Memory B cell (primary cell): ENCODE data around the gene SBF2.

Experiments
- ATAC-seq: fragments of 150-1000 bp; cut with Tn5 transposase; 2 replicates; pipeline ENCODE4 v1.10.0; 2021; ENCODE audit warnings: low read depth, mild to moderate bottlenecking, moderate library complexity
- DNase-seq, 2 donors: peaks; one replicate each; pipeline ENCODE4 v3.0.0; 2022; ENCODE audit warnings: low spot score in 2 of 2
- H3K27ac Mint-ChIP-seq: one replicate; pipeline ENCODE4 v1.8.0; 2022; ENCODE audit warnings: mild to moderate bottlenecking, moderate library complexity, mixed read lengths
- H3K27me3 Mint-ChIP-seq: one replicate; pipeline ENCODE4 v1.8.0; 2022; ENCODE audit warnings: mixed read lengths
- H3K36me3 Mint-ChIP-seq: one replicate; pipeline ENCODE4 v1.8.0; 2022; ENCODE audit warnings: mild to moderate bottlenecking, mixed read lengths
- H3K4me1 Mint-ChIP-seq: one replicate; pipeline ENCODE4 v1.8.0; 2022; ENCODE audit warnings: mixed read lengths
- H3K4me3 Mint-ChIP-seq: one replicate; pipeline ENCODE4 v1.8.0; 2022; ENCODE audit warnings: mild to moderate bottlenecking, moderate library complexity, mixed read lengths
- H3K9me3 Mint-ChIP-seq: one replicate; pipeline ENCODE4 v1.8.0; 2022; ENCODE audit warnings: mixed read lengths

Gene SBF2

DNA sequence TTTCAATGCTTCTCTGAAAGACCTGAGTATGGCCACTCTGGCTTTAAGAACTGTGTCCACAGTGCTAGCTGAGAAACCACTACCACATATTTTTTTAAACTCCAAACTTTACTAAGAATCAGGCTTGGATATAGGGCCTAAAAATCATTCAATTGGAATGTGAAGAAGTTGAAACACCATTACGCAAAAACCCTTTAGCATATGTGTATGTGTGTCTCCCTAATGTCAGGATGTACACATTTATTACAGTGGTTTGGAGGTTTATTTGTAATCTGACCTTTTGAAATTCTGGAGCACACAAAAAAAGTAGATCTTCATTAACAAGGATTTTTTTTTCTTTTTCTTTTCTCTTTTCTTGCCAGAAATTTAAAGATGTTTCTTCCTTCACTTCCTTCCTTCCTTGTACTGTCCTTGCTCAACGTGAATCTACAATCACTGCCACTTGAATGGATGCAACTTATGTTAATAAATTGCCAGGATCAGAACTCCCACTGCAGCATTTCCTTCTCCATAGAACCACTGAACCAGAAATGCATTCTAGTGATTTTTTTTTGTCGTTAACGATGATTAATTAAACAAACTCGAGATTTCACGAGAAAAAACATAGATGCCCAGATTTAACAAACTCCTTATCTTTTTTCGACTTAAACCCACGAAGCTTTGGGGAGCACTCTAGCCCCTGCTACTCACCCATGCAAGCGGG, 7.8 kb upstream of the SBF2 start:
- DNase-seq (no peak), ATAC-seq (no peak)
- Mint-ChIP-seq H3K27ac (peak overlapping the region; percentile 70), H3K4me3 (peak overlapping the region; percentile 96), H3K4me1 (peaks cover 26% of the 10 kb centered on the region), H3K36me3 (no peaks in the 10 kb centered on the region), H3K9me3 (peaks cover under 1% of the 10 kb centered on the region), H3K27me3 (peaks cover 8% of the 10 kb centered on the region)

DNA sequence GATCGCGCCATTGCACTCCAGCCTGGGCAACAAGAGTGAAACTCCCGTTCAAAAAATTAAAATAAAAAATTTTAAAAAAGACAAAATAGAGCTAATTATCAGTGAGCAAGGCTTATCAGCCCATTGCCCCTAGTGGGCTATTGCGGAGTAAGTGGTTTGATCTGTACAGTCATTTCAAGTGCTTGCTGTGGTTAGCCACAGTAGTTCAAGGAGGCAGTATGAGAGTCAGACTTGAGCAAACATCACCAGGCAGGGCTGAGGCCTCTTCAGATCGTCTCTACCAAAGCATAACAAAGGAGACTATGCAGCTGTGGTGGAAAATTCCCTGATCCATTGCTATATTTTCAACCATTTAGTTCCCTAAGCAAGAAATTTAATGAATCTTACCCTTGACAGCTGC, 4.3 kb upstream of the SBF2 start:
- DNase-seq: no peak
- ATAC-seq: peak; percentile 78
- Mint-ChIP-seq H3K4me3 (no peak overlapping the region), H3K4me1 (peaks cover 18% of the 10 kb centered on the region), H3K27ac (no peak overlapping the region), H3K27me3 (peaks cover 12% of the 10 kb centered on the region), H3K9me3 (peaks cover 2% of the 10 kb centered on the region), H3K36me3 (no peaks in the 10 kb centered on the region)

DNA sequence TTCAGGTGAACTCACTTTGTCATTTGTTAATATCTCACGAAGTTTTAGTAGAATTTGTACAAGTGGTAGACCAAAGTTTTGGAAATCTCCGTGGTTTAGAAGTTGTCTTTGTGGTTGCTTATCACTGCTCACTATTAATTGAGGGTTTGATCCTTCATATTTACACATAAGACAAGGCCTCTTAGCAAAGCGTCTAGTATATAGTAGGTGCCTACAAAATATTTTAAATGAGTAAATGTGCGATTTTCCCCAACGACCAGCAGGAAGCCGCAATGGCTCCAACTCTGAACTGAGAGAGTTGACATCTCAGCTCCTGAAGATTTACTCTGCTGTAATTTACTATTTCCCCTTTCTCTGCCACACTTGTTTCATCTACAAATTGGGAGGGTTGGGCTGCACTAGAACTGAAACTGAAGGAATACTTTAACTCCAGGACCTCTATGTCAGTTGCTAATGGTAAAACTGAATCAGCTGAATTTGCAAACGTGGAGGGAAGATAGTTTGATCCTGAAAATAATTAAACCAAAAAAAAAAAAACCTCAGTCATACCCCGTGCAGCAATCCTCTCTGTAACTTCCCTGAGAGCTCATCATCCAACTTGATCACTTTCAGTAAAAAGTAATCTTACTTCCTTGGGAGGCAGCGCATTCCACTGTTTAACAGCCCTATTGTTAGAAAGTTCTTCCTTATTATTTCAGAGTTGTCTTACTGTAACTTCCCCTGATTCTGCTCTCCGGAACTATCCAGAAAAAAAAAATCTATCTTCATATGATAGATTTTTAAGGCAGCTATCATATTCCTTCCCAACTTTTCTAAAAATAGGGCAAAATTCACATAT, 1.3 kb upstream of the SBF2 start:
- no peaks in the 10 kb centered on the region for H3K36me3 Mint-ChIP-seq
- peak overlapping the region; percentile 83 for H3K4me3 Mint-ChIP-seq
- ATAC-seq (no peak), DNase-seq (no peak)
- peaks cover 12% of the 10 kb centered on the region for H3K27me3 Mint-ChIP-seq
- peaks cover 30% of the 10 kb centered on the region for H3K4me1 Mint-ChIP-seq
- H3K9me3 Mint-ChIP-seq: peaks cover 2% of the 10 kb centered on the region
- H3K27ac Mint-ChIP-seq: peak overlapping the region; percentile 54

DNA sequence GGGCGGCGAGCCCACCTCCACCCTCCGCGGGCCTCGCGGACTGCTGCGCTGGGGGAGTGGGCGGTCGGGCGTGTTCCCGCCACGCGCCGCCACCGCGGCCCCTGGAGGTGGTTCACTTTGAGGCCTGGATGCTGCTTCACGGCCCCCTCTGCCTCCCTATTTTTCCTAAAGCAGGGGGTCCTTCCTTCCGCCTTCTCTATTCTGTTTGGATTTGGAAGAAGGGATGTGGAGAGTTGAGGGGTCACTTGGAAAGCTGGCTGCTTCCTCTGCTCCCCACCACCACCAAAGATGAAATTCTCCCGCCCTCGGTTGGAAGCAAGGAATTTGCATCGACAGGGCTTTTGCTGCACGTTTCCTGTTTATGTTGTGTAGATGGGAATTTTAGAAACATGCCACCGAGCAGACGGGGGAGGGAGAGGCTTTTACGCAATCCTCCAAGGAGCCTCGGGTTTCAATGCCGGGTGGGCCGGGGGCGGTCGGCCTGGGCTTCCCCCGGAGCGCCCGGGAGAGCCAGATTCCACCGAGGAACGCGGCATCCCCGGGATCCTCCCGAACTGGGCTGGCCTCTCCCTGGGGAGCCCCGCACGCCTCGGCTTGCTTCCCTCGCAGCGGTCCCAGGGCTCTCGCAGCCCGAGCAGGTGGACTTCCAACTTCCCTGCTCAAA, 403 bp upstream of the SBF2 start:
- no peak for DNase-seq
- ATAC-seq: no peak

DNA sequence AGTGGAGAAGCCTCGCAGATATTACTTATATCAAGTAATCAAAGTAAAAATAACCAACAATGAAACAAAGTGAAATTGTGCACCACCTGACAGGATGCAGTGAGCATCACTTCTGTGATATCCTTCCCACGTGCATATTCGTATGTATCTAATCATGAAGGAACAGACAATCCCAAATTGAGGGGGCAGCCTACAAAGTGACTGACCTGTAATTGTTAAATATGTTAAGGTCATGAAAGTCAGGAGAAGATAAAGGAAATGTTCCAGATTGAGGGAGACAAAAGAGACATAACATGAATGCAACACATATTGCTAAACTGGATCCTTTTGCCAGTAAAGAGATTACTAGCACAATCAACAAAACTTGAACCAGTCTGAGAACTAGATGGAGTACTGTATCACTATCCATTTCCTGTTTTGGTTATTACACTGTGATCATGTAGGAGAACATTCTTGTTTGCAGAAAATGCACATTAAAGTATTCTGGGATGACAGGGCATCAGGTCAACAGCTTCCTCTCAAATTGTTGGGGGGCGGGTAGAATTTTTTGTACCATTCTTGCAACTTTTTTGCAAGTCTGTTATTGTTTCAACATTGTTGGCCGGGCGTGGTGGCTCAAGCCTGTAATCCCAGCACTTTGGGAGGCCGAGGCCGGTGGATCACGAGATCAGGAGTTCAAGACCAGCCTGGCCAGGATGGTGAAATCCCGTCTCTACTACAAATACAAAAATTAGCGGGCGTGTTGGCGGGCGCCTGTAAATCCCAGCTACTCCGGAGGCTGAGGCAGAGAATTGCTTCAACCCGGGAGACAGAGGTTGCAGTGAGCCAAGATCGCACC, 2.0 kb downstream of the SBF2 start:
- Mint-ChIP-seq H3K27ac (no peak overlapping the region), H3K9me3 (peaks cover 2% of the 10 kb centered on the region), H3K27me3 (peaks cover 9% of the 10 kb centered on the region), H3K4me1 (peaks cover 24% of the 10 kb centered on the region), H3K4me3 (peak overlapping the region; percentile 34), H3K36me3 (peaks cover 2% of the 10 kb centered on the region)
- DNase-seq (no peak), ATAC-seq (no peak)

More for the DNA sequence above, 403 bp upstream of the SBF2 start:
- Mint-ChIP-seq H3K4me3 (peak overlapping the region; percentile 83), H3K27me3 (peaks cover 12% of the 10 kb centered on the region), H3K36me3 (peaks cover 2% of the 10 kb centered on the region), H3K9me3 (peaks cover 2% of the 10 kb centered on the region), H3K27ac (peak overlapping the region; percentile 54), H3K4me1 (peaks cover 30% of the 10 kb centered on the region)

DNA sequence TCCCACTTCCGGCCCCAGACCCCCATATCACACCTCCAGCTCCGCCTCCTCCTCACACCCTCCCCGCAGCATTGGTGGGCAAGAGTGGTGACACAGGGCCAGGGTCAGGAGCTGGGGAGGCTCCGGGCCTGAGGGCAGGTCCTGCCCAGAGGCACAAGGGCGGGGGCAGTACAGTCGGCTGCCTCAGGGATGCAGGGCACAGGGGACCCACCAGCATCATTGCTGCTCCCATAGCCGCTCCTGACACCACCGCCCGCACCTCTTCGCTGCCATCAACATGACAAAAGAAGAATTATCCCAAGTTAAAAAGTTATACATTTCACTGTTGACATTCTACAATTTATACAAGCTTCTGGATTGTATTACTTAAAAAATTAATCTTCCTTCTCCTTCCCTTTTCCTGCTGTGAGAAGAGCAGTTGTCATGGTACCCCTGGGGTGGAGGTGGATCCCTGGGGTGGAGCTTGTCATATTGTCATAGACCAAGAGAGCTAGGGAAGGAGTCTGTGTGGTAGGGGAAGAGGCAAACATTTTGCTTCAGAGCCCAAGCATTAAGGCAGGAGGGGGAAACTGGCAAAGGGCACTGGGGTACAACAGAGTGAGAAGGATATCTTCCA, 4.1 kb downstream of the SBF2 start:
- Mint-ChIP-seq H3K4me1 (peaks cover 23% of the 10 kb centered on the region), H3K27me3 (peaks cover under 1% of the 10 kb centered on the region), H3K4me3 (no peak overlapping the region), H3K36me3 (peaks cover 2% of the 10 kb centered on the region), H3K9me3 (no peaks in the 10 kb centered on the region), H3K27ac (no peak overlapping the region)
- DNase-seq: no peak
- no peak for ATAC-seq

DNA sequence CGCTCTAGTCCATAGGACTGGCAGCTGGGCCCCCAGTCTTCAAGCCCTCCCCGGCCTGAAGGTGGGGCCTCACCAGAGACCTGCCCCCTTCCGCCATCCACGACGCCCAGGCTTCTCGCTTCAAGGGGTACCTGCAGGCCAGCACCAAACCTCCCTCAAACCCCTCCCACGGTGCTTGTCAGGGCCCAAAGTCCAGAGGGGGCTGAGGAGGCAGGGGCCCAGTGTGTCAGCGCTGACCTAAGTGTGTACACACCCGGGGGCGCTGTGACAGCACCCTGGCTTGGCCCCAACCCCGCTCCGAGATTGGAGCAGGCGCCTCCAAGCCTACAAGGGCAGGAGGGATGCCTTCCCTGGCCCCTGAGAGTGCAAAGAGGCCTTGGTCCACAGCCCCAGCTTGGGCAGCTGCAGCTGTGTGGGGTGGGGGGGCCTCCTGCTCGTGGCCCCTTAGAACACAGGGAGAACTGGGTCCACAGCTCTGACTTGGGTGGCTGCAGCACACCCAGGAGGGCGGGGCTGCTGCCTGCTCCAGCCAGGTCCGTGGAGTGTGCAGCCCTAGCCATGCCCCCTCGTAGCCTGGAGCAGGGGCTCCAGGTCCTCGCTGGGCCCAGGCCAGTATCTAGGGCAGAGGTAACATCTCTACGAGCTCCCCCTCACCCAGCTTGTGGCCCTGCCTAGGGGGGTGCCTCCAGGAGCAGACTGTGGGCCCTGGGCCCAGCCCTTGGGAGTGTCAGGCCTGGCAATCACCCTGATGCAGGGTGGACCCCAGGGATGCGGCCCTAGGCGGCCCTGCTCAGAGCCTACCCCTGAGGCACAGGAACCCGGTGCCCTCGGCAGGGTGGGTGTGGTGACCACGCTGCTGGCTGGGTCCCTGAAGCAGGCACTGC, 4.9 kb downstream of the SBF2 start:
- Mint-ChIP-seq H3K27me3 (no peaks in the 10 kb centered on the region), H3K4me1 (peaks cover 21% of the 10 kb centered on the region), H3K27ac (no peak overlapping the region), H3K36me3 (peaks cover 2% of the 10 kb centered on the region), H3K4me3 (no peak overlapping the region), H3K9me3 (no peaks in the 10 kb centered on the region)
- ATAC-seq (no peak), DNase-seq (no peak)

DNA sequence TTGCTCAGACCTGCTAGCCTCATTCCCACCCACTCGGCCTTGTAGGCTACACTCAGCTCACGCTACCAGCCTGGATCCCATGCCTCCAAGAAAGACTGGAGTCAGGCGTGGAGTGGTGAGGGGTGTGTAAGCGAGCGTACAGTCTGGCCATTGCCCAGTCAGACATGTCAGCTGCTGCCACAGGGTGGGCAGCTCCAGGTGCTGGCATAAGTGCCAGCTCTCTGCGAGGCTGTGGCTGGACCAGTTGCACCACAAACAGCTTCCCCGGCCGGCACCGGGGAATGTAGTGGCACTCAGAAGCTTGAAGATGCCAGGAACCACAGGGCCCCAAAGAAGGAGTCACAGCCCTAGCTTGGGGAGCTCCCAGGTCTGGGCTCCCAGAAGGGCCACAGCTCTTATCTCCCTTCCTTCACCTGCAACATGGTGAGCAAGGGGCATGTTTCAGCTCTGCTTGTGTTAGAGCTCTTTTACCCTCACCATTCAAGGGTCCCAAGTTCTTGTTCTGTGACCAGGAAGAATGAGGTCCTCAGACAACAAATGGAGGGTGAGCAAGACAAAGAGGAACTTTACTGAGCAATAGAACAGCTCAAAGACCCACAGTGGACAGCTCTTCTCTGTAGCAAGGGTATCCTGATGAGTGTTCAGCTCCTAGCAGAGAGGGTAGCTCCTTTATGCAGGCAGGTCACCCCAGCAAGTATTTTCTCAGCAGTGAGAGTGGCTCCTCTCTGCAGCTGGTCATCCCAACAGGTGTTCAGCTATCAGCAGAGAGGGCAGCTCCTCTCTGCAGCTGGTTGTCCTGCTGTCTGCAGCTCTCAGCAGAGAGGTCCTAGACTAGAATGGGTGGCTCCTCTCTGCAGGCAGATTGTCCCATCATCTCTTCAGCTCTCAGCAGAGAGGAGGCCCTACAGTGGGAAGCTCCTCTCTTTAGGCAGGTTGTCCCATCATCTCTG, 6.0 kb downstream of the SBF2 start:
- H3K9me3 Mint-ChIP-seq: no peaks in the 10 kb centered on the region
- peaks cover 18% of the 10 kb centered on the region for H3K4me1 Mint-ChIP-seq
- no peak for ATAC-seq

DNA sequence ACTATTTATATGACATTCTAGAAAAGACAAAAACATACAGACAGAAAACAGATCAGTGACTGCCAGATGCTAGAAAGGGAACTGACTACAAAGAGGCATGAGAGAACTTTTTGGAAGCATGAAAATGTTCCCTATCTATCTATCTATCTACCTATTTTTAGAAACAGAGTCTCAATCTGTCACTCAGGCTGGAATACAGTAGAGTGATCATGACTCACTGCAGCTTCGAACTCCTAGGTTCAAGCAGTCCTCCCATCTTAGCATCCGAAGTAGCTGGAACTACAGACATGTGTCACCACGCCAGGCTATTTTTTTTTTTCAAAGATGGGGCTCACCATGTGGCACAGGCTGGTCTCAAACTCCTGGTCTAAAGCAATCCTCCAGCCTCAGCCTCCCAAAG, 6.9 kb downstream of the SBF2 start:
- DNase-seq: no peak
- ATAC-seq: no peak
- H3K4me3 Mint-ChIP-seq: no peak overlapping the region
- peaks cover 13% of the 10 kb centered on the region for H3K4me1 Mint-ChIP-seq
- H3K9me3 Mint-ChIP-seq: no peaks in the 10 kb centered on the region
- H3K27me3 Mint-ChIP-seq: no peaks in the 10 kb centered on the region
- H3K36me3 Mint-ChIP-seq: peaks cover 2% of the 10 kb centered on the region
- no peak overlapping the region for H3K27ac Mint-ChIP-seq

More for the DNA sequence above, 6.0 kb downstream of the SBF2 start:
- Mint-ChIP-seq H3K4me3 (no peak overlapping the region), H3K36me3 (peaks cover 2% of the 10 kb centered on the region), H3K27ac (no peak overlapping the region), H3K27me3 (no peaks in the 10 kb centered on the region)
- no peak for DNase-seq

DNA sequence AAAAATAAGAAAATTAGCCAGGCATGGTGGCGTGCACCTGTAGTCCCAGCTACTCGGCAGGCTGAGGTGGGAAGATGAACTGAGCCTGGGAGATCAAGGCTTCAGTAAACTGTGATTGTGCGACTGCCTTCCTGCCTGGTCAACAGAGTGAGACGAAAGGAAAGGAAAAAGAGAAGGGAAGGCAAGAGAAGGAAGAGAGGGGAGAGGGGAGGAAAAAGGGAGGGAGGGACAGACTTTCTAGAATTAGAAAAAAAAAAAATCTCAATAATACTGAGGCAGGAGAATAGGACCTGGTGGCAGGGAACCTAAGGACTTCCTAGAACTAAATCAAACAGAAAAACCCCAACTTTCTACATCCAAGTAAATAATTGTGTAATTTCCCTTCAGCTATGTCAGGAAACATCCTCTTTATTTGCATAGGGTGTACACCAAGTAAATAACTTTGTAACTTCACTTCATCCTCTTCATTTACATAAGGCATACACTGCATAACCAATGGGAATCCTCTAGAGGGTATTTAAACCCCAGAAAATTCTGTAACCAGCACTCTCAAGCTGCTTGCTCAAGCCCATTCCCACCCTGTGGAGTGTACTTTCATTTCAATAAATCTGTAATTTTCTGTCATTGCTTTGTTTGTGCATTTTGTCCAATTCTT, 8.7 kb downstream of the SBF2 start:
- Mint-ChIP-seq H3K27me3 (no peaks in the 10 kb centered on the region), H3K27ac (no peak overlapping the region), H3K4me3 (no peak overlapping the region), H3K9me3 (no peaks in the 10 kb centered on the region), H3K36me3 (peaks cover 2% of the 10 kb centered on the region), H3K4me1 (peaks cover 8% of the 10 kb centered on the region)
- peak; percentile 47 for ATAC-seq
- DNase-seq: no peak

DNA sequence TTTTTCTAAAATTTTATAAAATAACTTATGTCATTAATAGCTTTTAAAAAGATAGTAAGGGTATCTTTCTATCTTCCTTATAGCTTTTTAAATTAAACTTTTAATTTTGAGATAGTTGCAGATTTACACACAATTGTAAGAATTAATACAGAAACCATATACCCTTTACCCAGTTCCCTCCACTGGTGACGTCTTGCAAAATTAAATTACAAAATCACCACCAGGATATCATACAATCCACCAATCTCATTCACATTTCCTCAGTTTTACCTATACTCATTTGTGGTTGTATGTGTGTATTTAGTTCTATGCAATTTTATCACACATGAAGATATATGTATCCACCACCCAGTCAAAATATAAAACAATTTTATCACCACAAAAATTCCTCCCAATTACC, 10.0 kb downstream of the SBF2 start:
- Mint-ChIP-seq H3K9me3 (no peaks in the 10 kb centered on the region), H3K27me3 (no peaks in the 10 kb centered on the region), H3K36me3 (no peaks in the 10 kb centered on the region), H3K27ac (no peak overlapping the region), H3K4me1 (peaks cover 8% of the 10 kb centered on the region), H3K4me3 (no peak overlapping the region)
- no peak for DNase-seq
- ATAC-seq: no peak
